ENCODE results near the gene RELCH.

The RELCH gene

DNA sequence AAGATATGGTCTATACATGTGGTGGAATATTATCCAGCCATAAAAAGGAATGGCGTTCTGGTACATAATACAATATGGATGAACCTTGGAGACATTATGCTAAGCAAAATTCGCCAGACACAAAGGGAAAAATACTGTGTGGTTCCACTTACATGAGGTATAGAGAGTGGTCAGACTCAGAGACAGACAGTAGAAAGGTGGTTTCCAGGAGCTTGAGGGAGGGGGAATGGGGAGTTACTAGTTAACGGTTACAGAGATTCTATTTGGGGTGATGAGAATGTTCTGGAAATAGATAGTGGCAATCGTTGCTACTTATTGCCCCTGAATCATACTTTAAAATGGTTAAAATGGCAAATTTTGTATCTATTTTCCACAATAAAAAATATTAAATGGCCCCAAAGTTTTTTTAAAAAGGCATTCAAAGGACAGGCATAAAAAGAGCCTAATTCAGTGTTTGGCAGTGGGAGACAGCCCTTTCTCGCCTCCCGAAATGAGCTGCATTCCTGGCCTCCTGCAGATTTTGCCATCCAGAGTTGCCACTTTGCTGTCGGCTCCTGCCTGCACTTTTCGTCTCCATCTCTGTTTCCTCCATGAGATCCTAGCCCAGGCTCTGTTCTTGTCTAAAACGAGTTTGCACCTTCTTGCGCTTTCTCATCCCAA is 151.5 kb downstream of the RELCH start:
- DNase-seq (ENCODE audit: low read depth in 2 of 3, low spot score in 1 of 3): no peak

GRCh38 chr18:62339106-62339988 is 152.3 kb downstream of the RELCH start:
- peak in 1 of 3 donors; percentile 22 for DNase-seq (ENCODE audit: low read depth in 2 of 3, low spot score in 1 of 3)

- no peak for DNase-seq (ENCODE audit: low read depth in 2 of 3, low spot score in 1 of 3)
Measured at GRCh38 chr18:62340996-62341395, 153.9 kb downstream of the RELCH start.

- DNase-seq (ENCODE audit: low read depth in 2 of 3, low spot score in 1 of 3): no peak
Measured at GRCh38 chr18:62341473-62341872, 154.4 kb downstream of the RELCH start.

GRCh38 chr18:62342884-62343283 is 155.8 kb downstream of the RELCH start:
- DNase-seq (ENCODE audit: low read depth in 2 of 3, low spot score in 1 of 3): no peak

- DNase-seq (ENCODE audit: low read depth in 2 of 3, low spot score in 1 of 3): no peak
Measured at GRCh38 chr18:62343316-62343715, 156.3 kb downstream of the RELCH start.

DNA sequence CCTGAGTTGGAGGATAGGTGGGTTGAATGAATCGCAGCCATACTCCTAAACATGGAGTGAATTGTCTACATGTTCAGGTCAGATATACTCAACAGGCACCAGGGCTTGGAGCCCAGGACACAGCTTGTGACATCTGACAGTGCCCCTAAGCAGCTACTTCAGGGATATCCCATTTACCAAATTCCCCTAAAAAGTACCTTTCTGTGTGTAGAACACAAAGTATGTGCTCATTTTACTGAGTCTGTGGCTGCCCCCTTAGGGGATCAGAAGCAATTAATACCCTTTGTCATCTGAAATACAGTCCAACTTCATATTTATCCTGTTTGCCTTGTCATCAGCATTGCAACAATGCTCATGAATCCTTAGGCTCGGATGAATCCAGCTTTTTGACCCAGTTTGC is 158.9 kb downstream of the RELCH start:
- no peak for DNase-seq (ENCODE audit: low read depth in 2 of 3, low spot score in 1 of 3)

- no peak for DNase-seq (ENCODE audit: low read depth in 2 of 3, low spot score in 1 of 3)
Measured at GRCh38 chr18:62346333-62347088, 159.5 kb downstream of the RELCH start.

- DNase-seq (ENCODE audit: low read depth in 2 of 3, low spot score in 1 of 3): no peak
Measured at GRCh38 chr18:62347089-62347506, 160.0 kb downstream of the RELCH start.

- no peak for DNase-seq (ENCODE audit: low read depth in 2 of 3, low spot score in 1 of 3)
Measured at GRCh38 chr18:62348474-62348873, 161.4 kb downstream of the RELCH start.

DNA sequence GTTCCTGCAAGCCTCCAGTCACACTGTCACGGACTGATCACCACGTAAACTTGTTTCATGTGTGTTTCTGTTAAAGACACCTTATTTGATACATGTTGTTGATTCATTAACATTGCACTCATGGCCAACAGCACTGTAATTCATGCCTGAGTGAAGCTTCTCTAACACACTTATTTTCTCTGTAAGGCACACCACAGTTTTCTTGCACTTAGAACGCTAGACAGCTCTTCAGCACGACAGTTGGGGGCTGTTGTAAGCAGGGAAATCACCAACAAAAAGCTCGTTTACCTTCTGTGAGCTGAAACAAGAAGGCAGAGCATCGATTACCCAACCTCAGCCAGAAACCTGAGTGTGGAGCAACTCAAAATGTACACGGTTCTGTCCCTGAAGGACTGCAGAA is 166.1 kb downstream of the RELCH start:
- DNase-seq (ENCODE audit: low read depth in 2 of 3, low spot score in 1 of 3): no peak

DNA sequence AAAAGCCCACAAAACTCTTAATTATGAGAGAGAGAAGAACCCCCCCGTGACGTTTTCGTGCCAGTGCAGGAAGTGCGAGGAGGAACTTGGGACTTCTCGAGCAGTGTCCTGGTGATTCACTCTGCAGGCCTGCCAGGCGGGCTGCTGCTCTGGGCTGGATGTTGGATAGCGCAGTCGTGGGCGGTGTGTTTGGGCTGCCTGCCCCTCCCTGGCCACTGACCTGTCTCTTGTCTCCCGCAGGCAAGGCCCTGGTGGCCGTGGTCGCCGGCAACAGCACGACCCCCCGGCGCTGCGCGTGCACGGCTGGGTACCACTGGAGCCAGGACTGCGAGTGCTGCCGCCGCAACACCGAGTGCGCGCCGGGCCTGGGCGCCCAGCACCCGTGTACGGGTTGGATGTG is 167.1 kb downstream of the RELCH start:
- DNase-seq (ENCODE audit: low read depth in 2 of 3, low spot score in 1 of 3): no peak

GRCh38 chr18:62357079-62357719 is 170.1 kb downstream of the RELCH start:
- DNase-seq (ENCODE audit: low read depth in 2 of 3, low spot score in 1 of 3): no peak

Data from stimulated activated CD4-positive, alpha-beta T cell treated with anti-CD3 and anti-CD28 coated beads, Interleukin-12 subunit alpha, Interleukin-12 subunit beta, amount 100 ng/mL, for 48 hours (primary cell).